Endometrium (tissue), 2 donors: ENCODE results near the gene SPSB4.
"Not testable (repeated sequence)": the region's sequence is repeated elsewhere in the genome, so short reads cannot be mapped to it uniquely, and the experiment has no call there.

Source experiments
- FAIRE-seq: peaks from 2 replicates; lab custom pipeline; 2012; peaks lifted over from hg19 to GRCh38; lab: Jason Lieb, UNC
- donor health status: control.
- donor health status: control.

The SPSB4 gene

GRCh38 chr3:141050576-141051442, at the start of gene SPSB4:
TSS of gene SPSB4 (plus strand) at chr3:141051347. CDS start at chr3:141066105, 14,758 bp downstream.
- no peak for FAIRE-seq

- no peak for FAIRE-seq
These were observed 44.8 kb upstream of the SPSB4 start for GRCh38 chr3:141006344-141006743.

DNA sequence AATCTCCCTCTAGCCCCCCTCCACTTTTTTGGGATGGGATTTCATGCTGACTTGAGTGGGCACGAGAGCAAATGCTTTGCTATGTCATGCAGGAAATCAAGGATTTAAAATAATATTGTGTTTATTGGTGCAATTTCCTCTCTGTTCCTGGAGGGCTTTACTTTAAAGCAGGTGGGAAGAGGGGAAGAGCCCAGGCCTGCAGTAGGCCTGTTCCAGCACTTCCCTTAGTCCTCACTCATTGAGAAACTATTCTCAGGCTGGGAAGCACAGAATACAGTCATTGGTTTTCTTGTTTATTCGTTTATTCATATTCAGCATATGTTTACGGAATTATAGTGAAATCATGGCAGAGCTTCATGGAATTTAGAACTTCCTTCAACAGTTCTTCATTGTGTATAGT, 41.7 kb upstream of the SPSB4 start:
- FAIRE-seq: no peak

DNA sequence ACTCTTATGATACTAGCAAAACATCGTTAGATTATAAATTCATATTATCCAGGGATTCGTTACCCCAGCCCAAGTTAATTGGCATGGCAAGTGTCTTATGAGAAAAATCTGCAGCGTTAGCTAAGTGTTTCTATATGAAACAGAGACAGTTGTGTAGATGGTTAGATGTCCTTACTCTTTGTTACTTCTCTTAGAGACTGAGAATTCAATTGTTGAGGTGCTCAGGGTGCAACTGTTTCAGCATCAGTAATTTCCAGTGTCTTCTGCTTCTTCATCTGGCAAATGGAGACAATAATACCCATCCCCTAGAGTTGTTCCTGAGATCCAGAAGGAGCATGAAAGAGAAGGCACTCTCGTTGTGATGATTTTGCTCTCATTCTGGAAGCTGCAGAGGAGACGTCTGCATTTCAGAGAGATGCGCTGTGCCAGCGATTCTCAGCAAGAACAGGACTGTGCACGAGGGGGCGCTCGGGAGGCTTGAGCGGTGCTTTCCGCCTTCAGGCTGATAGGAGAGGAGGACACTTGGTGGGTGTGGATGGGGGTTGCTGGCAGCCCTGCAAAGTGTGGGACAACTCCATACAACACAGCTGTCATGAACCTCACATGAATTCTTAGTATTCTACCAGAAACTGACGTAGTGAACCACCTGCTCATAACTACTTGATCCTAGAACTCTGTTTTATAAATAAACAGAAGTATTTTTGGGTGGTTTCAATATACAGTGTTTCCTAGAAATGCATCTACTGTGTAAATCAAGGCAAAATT, 39.7 kb upstream of the SPSB4 start:
- FAIRE-seq: no peak

GRCh38 chr3:141011997-141012262, 39.2 kb upstream of the SPSB4 start:
- no peak for FAIRE-seq

DNA sequence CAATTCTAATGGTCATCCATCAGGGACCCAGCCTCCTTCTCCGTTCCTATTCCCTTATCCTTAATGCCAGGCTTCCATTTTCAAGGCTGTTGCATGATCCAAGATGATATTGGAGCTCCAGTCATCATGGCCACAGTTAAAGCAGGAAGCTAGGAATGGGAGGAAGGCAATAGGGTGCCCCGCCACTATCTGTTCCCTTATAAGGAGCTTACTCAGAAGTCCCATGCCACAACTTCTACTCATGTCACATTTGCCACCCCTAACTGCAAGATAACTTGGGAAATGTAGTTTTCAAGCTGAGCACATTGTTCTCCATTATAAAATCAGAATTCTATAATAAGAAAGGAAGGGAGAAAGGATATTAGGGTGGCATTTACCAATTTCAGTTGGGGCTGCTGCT, 38.6 kb upstream of the SPSB4 start:
- no peak for FAIRE-seq

DNA sequence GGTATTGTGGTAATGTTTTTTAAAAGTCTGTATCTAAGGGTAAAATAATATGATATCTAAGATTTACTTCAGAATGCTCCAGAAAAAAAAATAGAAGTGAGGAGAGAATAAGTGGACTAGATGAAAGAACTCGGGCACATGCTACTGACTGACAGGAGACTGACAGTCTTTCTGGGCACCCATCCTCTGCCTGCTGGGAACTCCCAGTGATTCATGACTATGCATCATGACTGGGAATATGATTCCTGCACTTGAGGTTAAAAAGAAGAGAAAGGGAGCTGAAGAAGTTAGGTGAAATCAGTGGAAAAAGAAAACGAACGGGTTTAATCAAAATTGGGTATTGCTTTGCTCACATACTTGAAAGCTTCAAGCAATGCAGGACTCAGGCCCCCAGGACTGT, 35.7 kb upstream of the SPSB4 start:
- no peak for FAIRE-seq

DNA sequence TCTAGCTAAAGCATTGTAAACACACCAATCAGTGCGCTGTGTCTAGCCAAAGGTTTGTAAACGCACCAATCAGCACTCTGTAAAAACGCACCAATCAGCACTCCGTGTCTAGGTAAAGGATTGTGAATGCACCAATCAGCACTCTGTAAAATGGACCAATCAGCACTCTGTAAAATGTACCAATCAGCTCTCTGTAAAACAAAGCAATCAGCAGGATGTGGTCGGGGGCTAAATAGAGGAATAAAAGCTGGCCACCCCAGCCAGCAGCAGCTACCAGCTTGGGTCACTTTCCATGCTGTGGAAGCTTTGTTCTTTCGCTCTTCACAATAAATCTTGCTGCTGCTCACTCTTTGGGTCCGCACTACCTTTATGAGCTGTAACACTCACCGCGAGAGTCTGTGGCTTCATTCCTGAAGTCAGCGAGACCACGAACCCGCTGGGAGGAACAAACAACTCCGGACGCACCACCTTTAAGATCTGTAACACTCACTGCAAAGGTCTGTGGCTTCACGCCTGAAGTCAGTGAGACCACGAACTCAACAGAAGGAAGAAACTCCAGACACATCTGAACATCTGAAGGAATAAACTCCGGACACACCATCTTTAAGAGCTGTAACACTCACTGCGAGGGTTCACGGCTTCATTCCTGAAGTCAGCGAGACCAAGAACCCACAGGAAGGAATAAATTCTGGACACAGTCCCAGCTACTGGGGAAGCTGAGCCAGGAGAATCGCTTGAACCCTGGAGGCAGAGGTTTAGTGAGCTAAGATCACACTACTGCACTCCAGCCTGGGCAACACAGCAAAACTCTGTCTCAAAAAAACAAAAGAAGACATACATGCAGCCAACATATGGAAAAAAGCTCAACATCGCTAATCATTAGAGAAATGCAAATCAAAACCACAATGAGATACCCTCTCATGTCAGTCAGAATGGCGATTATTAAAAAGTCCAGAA, 33.5 kb upstream of the SPSB4 start:
- not testable (repeated sequence) for FAIRE-seq

DNA sequence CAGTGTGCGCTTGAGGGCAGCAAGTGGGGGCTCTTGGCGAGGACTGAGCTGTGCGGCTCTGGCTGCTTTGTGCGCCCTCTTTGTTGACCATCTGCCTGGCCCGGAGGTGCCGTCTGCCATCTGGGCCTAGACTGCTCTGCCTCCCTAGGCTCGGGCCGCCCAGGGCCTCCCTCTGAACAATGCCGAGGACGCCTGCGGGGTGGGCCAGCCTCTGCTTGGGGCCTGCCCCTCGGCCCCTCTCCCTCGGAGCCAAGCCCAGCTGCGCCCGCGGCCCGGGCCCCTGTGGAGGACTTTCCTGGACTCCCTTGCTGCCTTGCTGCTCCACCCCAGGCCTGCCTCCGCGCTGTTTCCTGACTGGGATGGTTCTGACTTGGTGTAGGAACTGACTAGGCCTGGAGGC, 31.9 kb upstream of the SPSB4 start:
- FAIRE-seq: no peak

- FAIRE-seq: no peak
These were observed 30.9 kb upstream of the SPSB4 start for GRCh38 chr3:141020143-141020830.

DNA sequence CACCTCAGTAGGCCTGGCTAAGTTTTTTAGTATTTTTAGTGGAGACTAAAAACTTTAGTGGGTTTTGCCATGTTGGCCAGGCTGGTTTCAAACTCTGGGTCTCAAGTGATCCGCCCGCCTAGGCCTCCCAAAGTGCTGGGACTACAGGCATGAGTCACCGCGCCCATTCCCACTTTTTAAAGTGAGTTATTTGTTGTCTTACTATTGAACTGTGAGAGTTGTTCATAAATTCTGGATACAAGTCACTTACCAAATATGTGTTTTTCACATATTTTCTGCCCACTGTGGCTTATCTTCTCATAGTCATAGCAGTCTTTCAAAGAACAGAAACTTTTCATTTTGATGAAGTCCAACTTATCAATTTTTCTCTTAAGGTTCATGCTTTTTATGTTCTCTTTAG, 29.9 kb upstream of the SPSB4 start:
- FAIRE-seq: no peak

DNA sequence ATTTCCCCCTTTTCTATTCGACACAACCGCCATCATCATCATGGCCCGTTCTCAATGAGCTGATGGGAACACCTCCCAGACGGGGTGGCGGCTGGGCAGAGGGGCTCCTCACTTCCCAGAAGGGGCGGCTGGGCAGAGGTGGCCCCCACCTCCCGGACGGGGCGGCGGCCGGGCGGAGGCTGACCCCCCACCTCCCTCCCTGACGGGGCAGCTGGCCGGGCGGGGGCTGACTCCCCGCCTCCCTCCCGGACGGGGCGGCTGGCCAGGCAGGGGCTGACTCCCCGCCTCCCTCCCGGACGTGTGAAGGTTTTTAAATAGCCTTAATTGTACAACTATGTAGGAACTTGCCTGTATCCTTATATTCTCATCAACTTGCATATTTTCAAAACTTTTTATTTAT, 20.9 kb upstream of the SPSB4 start:
- no peak for FAIRE-seq

GRCh38 chr3:141039589-141039988, 11.6 kb upstream of the SPSB4 start:
- FAIRE-seq: no peak

- FAIRE-seq: no peak
These were observed 6.2 kb upstream of the SPSB4 start for GRCh38 chr3:141044695-141045641.

GRCh38 chr3:141045849-141046248, 5.3 kb upstream of the SPSB4 start:
- FAIRE-seq: no peak

DNA sequence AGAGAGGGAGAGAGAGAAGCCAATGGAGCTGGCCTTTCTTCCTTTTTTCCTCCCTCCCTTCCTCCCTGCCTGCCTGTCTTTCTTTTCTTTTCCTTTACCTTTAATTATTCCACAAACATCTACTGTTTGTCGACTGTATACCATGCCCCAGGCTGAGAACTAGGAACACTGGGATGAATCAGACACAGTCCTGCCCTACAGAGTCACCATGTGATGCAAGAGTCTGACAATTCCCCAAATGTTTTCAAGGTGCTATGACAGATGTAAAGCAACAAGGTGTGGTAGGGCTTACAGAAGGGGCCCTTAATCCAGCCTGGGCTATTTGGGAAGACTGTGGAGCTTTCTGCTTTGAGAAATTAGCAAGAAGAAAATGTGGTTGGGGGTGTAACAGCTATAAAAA, 4.0 kb upstream of the SPSB4 start:
- no peak for FAIRE-seq

DNA sequence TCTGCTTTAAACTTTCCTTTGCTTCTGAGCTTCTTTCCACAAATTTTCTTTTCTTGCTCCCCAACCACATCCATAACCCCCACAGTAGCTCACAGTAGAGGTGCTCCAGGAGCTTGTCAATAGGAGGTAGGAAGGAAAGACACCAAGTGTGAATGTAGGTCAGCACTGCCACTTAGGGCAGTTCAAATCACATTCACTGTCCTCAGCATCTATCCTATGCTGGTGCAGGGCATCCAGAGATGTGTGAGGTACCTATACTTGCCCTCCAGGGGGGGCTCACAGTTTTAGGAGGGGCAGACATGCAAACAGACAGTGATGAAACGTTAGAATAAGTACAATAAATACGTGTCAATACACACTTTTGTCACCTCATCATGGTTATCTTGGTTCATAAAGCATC, 1.5 kb upstream of the SPSB4 start:
- no peak for FAIRE-seq

DNA sequence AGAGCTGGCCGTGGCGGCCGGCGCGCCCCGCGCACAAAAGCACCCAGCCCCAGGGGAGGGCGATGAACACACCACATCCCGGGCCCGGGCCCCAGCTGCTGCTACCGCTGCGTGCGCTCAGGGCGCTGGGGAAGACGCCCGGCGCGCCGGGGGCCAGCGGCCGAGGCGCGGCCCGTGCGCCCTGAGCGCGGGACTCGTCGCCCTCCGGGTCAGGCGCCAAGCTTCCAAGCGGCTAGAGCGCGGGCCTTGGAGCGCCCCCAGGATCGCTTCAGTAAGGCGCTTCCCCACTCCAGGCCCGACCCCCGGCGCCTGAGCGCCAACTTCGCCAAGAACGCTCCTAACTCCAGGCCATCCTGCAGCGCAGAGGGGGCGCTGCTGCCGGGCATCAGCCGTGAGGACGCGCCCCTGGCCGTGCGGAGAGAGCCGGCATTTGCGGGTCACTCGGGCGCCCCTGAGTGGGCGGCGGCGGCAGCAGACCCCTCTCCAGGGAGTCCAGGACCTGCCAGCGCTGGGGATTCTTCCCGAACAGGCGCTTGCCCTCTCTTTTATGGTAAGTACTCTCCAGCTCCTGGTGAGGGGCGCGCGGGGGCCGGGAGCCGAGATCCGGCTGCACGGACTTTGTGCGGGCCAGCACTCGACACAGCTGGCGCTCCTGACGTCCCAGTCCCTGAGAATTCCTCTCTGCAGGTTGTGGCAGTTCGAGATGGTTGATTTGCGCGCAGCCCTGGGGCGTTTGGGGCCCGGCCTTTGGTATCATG, 475 bp downstream of the SPSB4 start:
- FAIRE-seq: no peak

GRCh38 chr3:141052201-141053069, 1.3 kb downstream of the SPSB4 start:
- no peak for FAIRE-seq
